ENCODE results near the gene SMPD2. TPM values are rescaled to one million over a fixed set of nuclear protein-coding genes. Genes with fewer than 3 reads are reported as not detected.

SMPD2 gene
- total RNA-seq, 4 donors from 2014 or later = 11.2 to 60.9 (median 17.8) TPM

- Histone ChIP-seq H3K27ac (no peak overlapping the region), H3K4me3 (replicated peaks in 1 of 3) (no peak overlapping the region), H3K4me1 (peaks cover 5 to 20% of the 10 kb centered on the region in 2 donors), H3K9me3 (no peaks in the 10 kb centered on the region), H3K27me3 (no peaks in the 10 kb centered on the region), H3K36me3 (no peaks in the 10 kb centered on the region)
- TF ChIP-seq POLR2A (IDR thresholded peaks at IDR 0.05) (no peak), CTCF (IDR thresholded peaks at IDR 0.05) (no peak)
- intact Hi-C loops (cut with DNase I) = no loop called here
- DNase-seq = no peak
- 94 to 100% methylated on average over 2 to 7 of the region's 7 CpGs for WGBS, 2 donors
Measured at GRCh38 chr6:109451376-109451775, 10.9 kb downstream of the SMPD2 start.

DNA sequence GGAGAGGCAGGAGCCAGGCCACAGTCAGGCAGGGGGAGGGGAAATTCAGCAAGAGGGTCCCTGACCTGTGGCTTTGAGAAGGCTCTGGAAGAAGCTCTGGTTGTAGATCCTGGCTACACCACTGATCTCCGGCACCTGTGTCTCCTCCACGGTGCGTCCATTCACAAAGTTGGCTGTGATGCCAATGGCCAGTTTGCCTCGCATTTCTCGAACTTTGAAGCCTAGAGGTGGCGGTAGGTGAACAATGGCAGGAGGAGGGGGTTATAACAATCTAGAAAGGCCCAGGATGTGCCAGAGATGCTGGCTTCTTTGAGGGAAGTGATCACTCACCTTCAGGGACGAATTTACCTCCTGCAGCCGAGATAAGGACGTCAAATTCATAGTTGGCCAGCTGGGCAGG, 11.7 kb downstream of the SMPD2 start:
- TF ChIP-seq POLR2A (IDR thresholded peaks at IDR 0.05) = no peak
- TF ChIP-seq CTCF (IDR thresholded peaks at IDR 0.05) = no peak
- WGBS, 2 donors = 91% methylated on average over 9 of the region's 9 CpGs
- H3K4me1 ChIP-seq = peaks cover 11 to 28% of the 10 kb centered on the region in 2 donors
- H3K27me3 ChIP-seq = no peaks in the 10 kb centered on the region
- DNase-seq = no peak
- no peaks in the 10 kb centered on the region for H3K9me3 ChIP-seq
- H3K36me3 ChIP-seq = no peaks in the 10 kb centered on the region
- peak overlapping the region in 1 of 3 donors; percentile 5 for H3K27ac ChIP-seq
- intact Hi-C loops (cut with DNase I) = no loop called here
- H3K4me3 ChIP-seq (replicated peaks in 1 of 3) = no peak overlapping the region

GRCh38 chr6:109453156-109453555, 12.6 kb downstream of the SMPD2 start:
- no peak for DNase-seq
- Histone ChIP-seq H3K27me3 (no peaks in the 10 kb centered on the region), H3K4me3 (replicated peaks in 1 of 3) (no peak overlapping the region), H3K4me1 (peaks cover 11 to 36% of the 10 kb centered on the region in 2 donors), H3K27ac (no peak overlapping the region), H3K9me3 (no peaks in the 10 kb centered on the region), H3K36me3 (no peaks in the 10 kb centered on the region)
- no peak for TF ChIP-seq CTCF (IDR thresholded peaks at IDR 0.05)
- no peak for TF ChIP-seq POLR2A (IDR thresholded peaks at IDR 0.05)
- WGBS, 2 donors = 87 to 100% methylated on average over 2 of the region's 2 CpGs
- intact Hi-C loops (cut with DNase I) = no loop called here

GRCh38 chr6:109453594-109454495, 13.3 kb downstream of the SMPD2 start:
- WGBS, 2 donors = 93 to 97% methylated on average over 23 to 27 of the region's 27 CpGs
- no peak for DNase-seq

More at GRCh38 chr6:109453594-109454495, 13.3 kb downstream of the SMPD2 start:
- H3K27me3 ChIP-seq = no peaks in the 10 kb centered on the region
- H3K4me1 ChIP-seq = peaks cover 11 to 36% of the 10 kb centered on the region in 2 donors
- TF ChIP-seq POLR2A (IDR thresholded peaks at IDR 0.05) (no peak), CTCF (IDR thresholded peaks at IDR 0.05) (no peak)
- H3K4me3 ChIP-seq (replicated peaks in 1 of 3) = no peak overlapping the region
- H3K36me3 ChIP-seq = no peaks in the 10 kb centered on the region
- H3K9me3 ChIP-seq = no peaks in the 10 kb centered on the region
- intact Hi-C loops (cut with DNase I) = no loop called here
- H3K27ac ChIP-seq = no peak overlapping the region
